ENCODE results near the gene NUPR1. TPM values are rescaled to one million over a fixed set of nuclear protein-coding genes. Genes with fewer than 3 reads are reported as not detected.

NUPR1 gene
- total RNA-seq, 1 donor from 2014 or later = 3.8 TPM

GRCh38 chr16:28520672-28521071 lies 18.1 kb downstream of the NUPR1 start:
- H3K4me1 Mint-ChIP-seq (ENCODE audit: low read depth, unreplicated experiment) = no peaks in the 10 kb centered on the region
- peaks cover 20% of the 10 kb centered on the region for H3K27me3 Mint-ChIP-seq (ENCODE audit: low read depth, unreplicated experiment)
- no peaks in the 10 kb centered on the region for H3K79me2 ChIP-seq (ENCODE audit: insufficient read depth, low read length)
- no peaks in the 10 kb centered on the region for H3K36me3 ChIP-seq (ENCODE audit: insufficient read depth, low read length)
- H3K4me1 ChIP-seq (ENCODE audit: insufficient read depth, low read length) = no peaks in the 10 kb centered on the region
- DNase-seq (ENCODE audit: low read depth) (no peak), FAIRE-seq (no peak)
- H3K4me2 ChIP-seq (ENCODE audit: low read length) = no peak overlapping the region
- peaks cover 4% of the 10 kb centered on the region for H3K36me3 Mint-ChIP-seq (ENCODE audit: low read depth, unreplicated experiment)
- no peak overlapping the region for H3K9ac ChIP-seq (ENCODE audit: low read length)
- no peaks in the 10 kb centered on the region for H3K9me3 ChIP-seq (ENCODE audit: insufficient read depth, low read depth, low read length)
- TF ChIP-seq CTCF (IDR thresholded peaks at IDR 0.05; ENCODE audit: insufficient read depth, low read depth, low read length) = no peak
- no peak for TF ChIP-seq EZH2 (IDR thresholded peaks at IDR 0.05; ENCODE audit: insufficient read depth, low read length)
- no peak overlapping the region for H2AFZ ChIP-seq (ENCODE audit: low read depth, low read length)
- H3K4me3 ChIP-seq (ENCODE audit: insufficient read depth, low read depth, low read length) = no peak overlapping the region
- H3K9me3 Mint-ChIP-seq (ENCODE audit: unreplicated experiment) = peaks cover 3% of the 10 kb centered on the region
- H3K27me3 ChIP-seq (ENCODE audit: insufficient read depth, low read length) = no peaks in the 10 kb centered on the region
- H3K27ac Mint-ChIP-seq (ENCODE audit: unreplicated experiment) = no peak overlapping the region
- no peak overlapping the region for H3K27ac ChIP-seq (ENCODE audit: low read depth, low read length)
- H4K20me1 ChIP-seq (ENCODE audit: insufficient read depth, low read length) = no peaks in the 10 kb centered on the region
- no peak overlapping the region for H3K4me3 Mint-ChIP-seq (ENCODE audit: unreplicated experiment)

GRCh38 chr16:28514246-28514645 lies 24.5 kb downstream of the NUPR1 start:
- H3K4me1 Mint-ChIP-seq (ENCODE audit: low read depth, unreplicated experiment) = peaks cover 4% of the 10 kb centered on the region
- H3K36me3 ChIP-seq (ENCODE audit: insufficient read depth, low read length) = no peaks in the 10 kb centered on the region
- H4K20me1 ChIP-seq (ENCODE audit: insufficient read depth, low read length) = no peaks in the 10 kb centered on the region
- H3K36me3 Mint-ChIP-seq (ENCODE audit: low read depth, unreplicated experiment) = no peaks in the 10 kb centered on the region
- no peaks in the 10 kb centered on the region for H3K27me3 Mint-ChIP-seq (ENCODE audit: low read depth, unreplicated experiment)
- no peak for TF ChIP-seq CTCF (IDR thresholded peaks at IDR 0.05; ENCODE audit: insufficient read depth, low read depth, low read length)
- TF ChIP-seq EZH2 (IDR thresholded peaks at IDR 0.05; ENCODE audit: insufficient read depth, low read length) = no peak
- H3K27ac ChIP-seq (ENCODE audit: low read depth, low read length) = no peak overlapping the region
- DNase-seq (ENCODE audit: low read depth) = no peak
- no peak overlapping the region for H3K4me3 ChIP-seq (ENCODE audit: insufficient read depth, low read depth, low read length)
- no peak overlapping the region for H3K4me3 Mint-ChIP-seq (ENCODE audit: unreplicated experiment)
- no peak overlapping the region for H3K9ac ChIP-seq (ENCODE audit: low read length)
- peak overlapping the region; percentile 48 for H3K27ac Mint-ChIP-seq (ENCODE audit: unreplicated experiment)
- peaks cover 2% of the 10 kb centered on the region for H3K4me1 ChIP-seq (ENCODE audit: insufficient read depth, low read length)
- no peaks in the 10 kb centered on the region for H3K27me3 ChIP-seq (ENCODE audit: insufficient read depth, low read length)
- FAIRE-seq = no peak
- H3K9me3 ChIP-seq (ENCODE audit: insufficient read depth, low read depth, low read length) = no peaks in the 10 kb centered on the region
- H3K79me2 ChIP-seq (ENCODE audit: insufficient read depth, low read length) = no peaks in the 10 kb centered on the region
- H3K9me3 Mint-ChIP-seq (ENCODE audit: unreplicated experiment) = no peaks in the 10 kb centered on the region
- no peak overlapping the region for H3K4me2 ChIP-seq (ENCODE audit: low read length)
- H2AFZ ChIP-seq (ENCODE audit: low read depth, low read length) = no peak overlapping the region

GRCh38 chr16:28513484-28514181 lies 25.1 kb downstream of the NUPR1 start:
- no peaks in the 10 kb centered on the region for H3K9me3 ChIP-seq (ENCODE audit: insufficient read depth, low read depth, low read length)
- H2AFZ ChIP-seq (ENCODE audit: low read depth, low read length) = peak overlapping the region; percentile 69
- peaks cover 4% of the 10 kb centered on the region for H3K4me1 Mint-ChIP-seq (ENCODE audit: low read depth, unreplicated experiment)
- no peak overlapping the region for H3K9ac ChIP-seq (ENCODE audit: low read length)
- H3K36me3 Mint-ChIP-seq (ENCODE audit: low read depth, unreplicated experiment) = no peaks in the 10 kb centered on the region
- FAIRE-seq (no peak), DNase-seq (ENCODE audit: low read depth) (peak; percentile 58)
- peaks cover 2% of the 10 kb centered on the region for H3K4me1 ChIP-seq (ENCODE audit: insufficient read depth, low read length)
- no peaks in the 10 kb centered on the region for H3K27me3 ChIP-seq (ENCODE audit: insufficient read depth, low read length)
- no peak overlapping the region for H3K4me2 ChIP-seq (ENCODE audit: low read length)
- no peaks in the 10 kb centered on the region for H4K20me1 ChIP-seq (ENCODE audit: insufficient read depth, low read length)
- no peaks in the 10 kb centered on the region for H3K36me3 ChIP-seq (ENCODE audit: insufficient read depth, low read length)
- TF ChIP-seq EZH2 (IDR thresholded peaks at IDR 0.05; ENCODE audit: insufficient read depth, low read length) (no peak), CTCF (IDR thresholded peaks at IDR 0.05; ENCODE audit: insufficient read depth, low read depth, low read length) (no peak)
- H3K4me3 Mint-ChIP-seq (ENCODE audit: unreplicated experiment) = no peak overlapping the region
- H3K27ac ChIP-seq (ENCODE audit: low read depth, low read length) = no peak overlapping the region
- no peak overlapping the region for H3K4me3 ChIP-seq (ENCODE audit: insufficient read depth, low read depth, low read length)
- H3K27ac Mint-ChIP-seq (ENCODE audit: unreplicated experiment) = peak overlapping the region; percentile 79
- no peaks in the 10 kb centered on the region for H3K79me2 ChIP-seq (ENCODE audit: insufficient read depth, low read length)
- H3K9me3 Mint-ChIP-seq (ENCODE audit: unreplicated experiment) = no peaks in the 10 kb centered on the region
- no peaks in the 10 kb centered on the region for H3K27me3 Mint-ChIP-seq (ENCODE audit: low read depth, unreplicated experiment)
